H7 (cell line): ENCODE data around the gene MRPL2. TPM values are rescaled to one million over a fixed set of nuclear protein-coding genes. Genes with fewer than 3 reads are reported as not detected.
"Not testable (repeated sequence)": the region's sequence is repeated elsewhere in the genome, so short reads cannot be mapped to it uniquely, and the experiment has no call there.

Source experiments
- DNase-seq: peaks from one replicate; pipeline ENCODE4 v3.0.0; 2012
- H3K27me3 ChIP-seq: 2 replicates; pipeline ENCODE4 v1.6.0; 2011; ENCODE audit warnings: mild to moderate bottlenecking, low read length; ENCODE audit not compliant: control insufficient read depth, insufficient read depth
- H3K36me3 ChIP-seq: replicated peaks from 2 replicates; pipeline ENCODE4 v1.5.1; 2011; ENCODE audit warnings: low read length; ENCODE audit not compliant: control insufficient read depth, insufficient read depth
- H3K4me3 ChIP-seq: 2 replicates; pipeline ENCODE4 v1.5.1; 2011; ENCODE audit warnings: low read depth, mild to moderate bottlenecking, control low read depth, low read length, moderate library complexity; ENCODE audit not compliant: insufficient read depth
- total RNA-seq: library from RNA; depleted of rRNA; stranded (reverse); fragments of >200 nt; shearing (Covaris generic); gene quantifications from 2 replicates; pipeline ENCODE4 v1.2.3, GENCODE V29; 2014

The MRPL2 gene
- total RNA-seq, 1 experiment from 2014 or later: 79.1 TPM

- Histone ChIP-seq H3K27me3 (no peaks in the 10 kb centered on the region), H3K4me3 (no peak overlapping the region), H3K36me3 (peaks cover 27% of the 10 kb centered on the region)
- no peak for DNase-seq
Measured at GRCh38 chr6:43050981-43051380, 8.3 kb downstream of the MRPL2 start.

GRCh38 chr6:43047998-43048397 is 11.2 kb downstream of the MRPL2 start:
- no peak for DNase-seq
- Histone ChIP-seq H3K4me3 (no peak overlapping the region), H3K27me3 (no peaks in the 10 kb centered on the region), H3K36me3 (peaks cover 30% of the 10 kb centered on the region)

- H3K36me3 ChIP-seq: peaks cover 29% of the 10 kb centered on the region
- no peak overlapping the region for H3K4me3 ChIP-seq
- H3K27me3 ChIP-seq: no peaks in the 10 kb centered on the region
- no peak for DNase-seq
Measured at GRCh38 chr6:43045371-43045930, 13.8 kb downstream of the MRPL2 start.

GRCh38 chr6:43043310-43043709 is 15.9 kb downstream of the MRPL2 start:
- H3K4me3 ChIP-seq: no peak overlapping the region
- H3K27me3 ChIP-seq: no peaks in the 10 kb centered on the region
- no peak for DNase-seq
- H3K36me3 ChIP-seq: peaks cover 23% of the 10 kb centered on the region

- peaks cover 24% of the 10 kb centered on the region for H3K36me3 ChIP-seq
- H3K4me3 ChIP-seq, H3K27me3 ChIP-seq, DNase-seq: not testable (repeated sequence)
Measured at GRCh38 chr6:43041475-43041874, 17.8 kb downstream of the MRPL2 start.

GRCh38 chr6:43040542-43041257 is 18.5 kb downstream of the MRPL2 start:
- DNase-seq: no peak
- H3K27me3 ChIP-seq: no peaks in the 10 kb centered on the region
- no peak overlapping the region for H3K4me3 ChIP-seq
- H3K36me3 ChIP-seq: peaks cover 23% of the 10 kb centered on the region

- DNase-seq: no peak
- Histone ChIP-seq H3K36me3 (peaks cover 24% of the 10 kb centered on the region), H3K27me3 (no peaks in the 10 kb centered on the region), H3K4me3 (no peak overlapping the region)
Measured at GRCh38 chr6:43038727-43039126, 20.5 kb downstream of the MRPL2 start.

GRCh38 chr6:43037706-43038105 is 21.5 kb downstream of the MRPL2 start:
- no peaks in the 10 kb centered on the region for H3K27me3 ChIP-seq
- peaks cover 24% of the 10 kb centered on the region for H3K36me3 ChIP-seq
- no peak overlapping the region for H3K4me3 ChIP-seq
- no peak for DNase-seq

- Histone ChIP-seq H3K4me3 (no peak overlapping the region), H3K36me3 (peaks cover 23% of the 10 kb centered on the region), H3K27me3 (no peaks in the 10 kb centered on the region)
- no peak for DNase-seq
Measured at GRCh38 chr6:43037197-43037596, 22.0 kb downstream of the MRPL2 start.

GRCh38 chr6:43036712-43037111 is 22.5 kb downstream of the MRPL2 start:
- no peaks in the 10 kb centered on the region for H3K27me3 ChIP-seq
- DNase-seq: no peak
- no peak overlapping the region for H3K4me3 ChIP-seq
- peaks cover 23% of the 10 kb centered on the region for H3K36me3 ChIP-seq

GRCh38 chr6:43035495-43036194 is 23.6 kb downstream of the MRPL2 start:
- Histone ChIP-seq H3K27me3 (no peaks in the 10 kb centered on the region), H3K36me3 (peaks cover 20% of the 10 kb centered on the region), H3K4me3 (no peak overlapping the region)
- DNase-seq: no peak

GRCh38 chr6:43034190-43034525 is 25.1 kb downstream of the MRPL2 start:
- no peaks in the 10 kb centered on the region for H3K27me3 ChIP-seq

GRCh38 chr6:43033496-43034189 is 25.6 kb downstream of the MRPL2 start:
- Histone ChIP-seq H3K4me3 (no peak overlapping the region), H3K36me3 (peaks cover 27% of the 10 kb centered on the region)
- DNase-seq: no peak

More at GRCh38 chr6:43034190-43034525, 25.1 kb downstream of the MRPL2 start:
- no peak overlapping the region for H3K4me3 ChIP-seq
- peaks cover 24% of the 10 kb centered on the region for H3K36me3 ChIP-seq
- no peak for DNase-seq

GRCh38 chr6:43032326-43032725 is 26.9 kb downstream of the MRPL2 start:
- Histone ChIP-seq H3K4me3 (no peak overlapping the region), H3K36me3 (peaks cover 28% of the 10 kb centered on the region), H3K27me3 (no peaks in the 10 kb centered on the region)
- no peak for DNase-seq

More at GRCh38 chr6:43033496-43034189, 25.6 kb downstream of the MRPL2 start:
- no peaks in the 10 kb centered on the region for H3K27me3 ChIP-seq

- H3K27me3 ChIP-seq: no peaks in the 10 kb centered on the region
- DNase-seq: no peak
- peaks cover 43% of the 10 kb centered on the region for H3K36me3 ChIP-seq
- H3K4me3 ChIP-seq: no peak overlapping the region
Measured at GRCh38 chr6:43029120-43029519, 30.1 kb downstream of the MRPL2 start.
